ENCODE data around the gene CMSS1. TPM values are rescaled to one million over a fixed set of nuclear protein-coding genes. Genes with fewer than 3 reads are reported as not detected.

The CMSS1 gene
- polyA plus RNA-seq, 1 donor, result 20.2 TPM

DNA sequence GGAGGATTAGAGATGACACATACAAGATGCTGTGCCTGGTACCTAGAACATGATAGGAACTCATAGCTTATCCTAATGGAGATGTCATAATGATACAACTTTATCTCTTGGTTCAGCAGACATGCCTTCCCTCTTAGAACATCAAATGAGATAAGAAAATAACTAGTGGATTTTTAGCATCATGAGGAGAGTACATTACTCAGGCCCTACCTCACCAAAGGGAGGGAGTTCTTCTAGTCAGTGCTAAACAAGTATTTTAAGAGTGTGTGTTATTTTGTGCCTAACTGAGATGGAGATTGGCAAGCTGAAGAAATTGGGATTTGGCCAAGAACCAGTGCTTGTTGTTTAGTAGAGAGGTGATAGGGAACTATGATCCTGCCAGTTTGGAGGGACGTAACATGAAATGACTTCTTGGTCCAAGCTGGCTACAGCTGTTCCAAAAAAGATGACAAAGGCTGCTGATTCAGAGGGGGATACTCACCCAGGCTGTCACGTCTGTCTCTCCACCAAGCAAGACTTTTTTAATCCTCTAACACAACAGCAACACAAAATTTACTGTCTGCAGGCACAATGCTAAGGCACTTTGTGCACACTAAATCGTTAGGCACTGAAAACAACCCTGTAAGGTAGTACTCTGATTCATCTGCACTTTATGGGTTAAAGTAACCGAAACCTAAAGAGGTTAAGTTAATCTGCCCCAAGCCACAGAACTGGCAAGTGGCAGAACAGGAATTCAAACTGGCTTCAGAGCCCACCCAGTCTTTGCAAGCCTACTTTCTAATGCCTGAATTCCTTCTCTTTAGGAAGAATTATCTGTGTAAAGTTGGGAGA lies 126.5 kb downstream of the CMSS1 start:
- DNase-seq, result peak in 1 of 2 donors; percentile 2
- WGBS (ENCODE audit: insufficient coverage, low lambda C conversion rate), result no CpG with 5 or more reads among the region's 4 CpGs
- H3K27me3 ChIP-seq (ENCODE audit: control insufficient read depth, insufficient read depth, low read length), result no peaks in the 10 kb centered on the region
- H3K4me3 ChIP-seq (ENCODE audit: low read length), result no peak overlapping the region
- H3K36me3 ChIP-seq (ENCODE audit: control insufficient read depth, insufficient read depth, low read length), result no peaks in the 10 kb centered on the region
- H3K9me3 ChIP-seq (ENCODE audit: control insufficient read depth, low read depth, low read length), result no peaks in the 10 kb centered on the region
- H3K27ac ChIP-seq (ENCODE audit: low read length), result no peak overlapping the region
- H3K4me1 ChIP-seq (ENCODE audit: control insufficient read depth, insufficient read depth, low read length), result peaks cover 18% of the 10 kb centered on the region

DNA sequence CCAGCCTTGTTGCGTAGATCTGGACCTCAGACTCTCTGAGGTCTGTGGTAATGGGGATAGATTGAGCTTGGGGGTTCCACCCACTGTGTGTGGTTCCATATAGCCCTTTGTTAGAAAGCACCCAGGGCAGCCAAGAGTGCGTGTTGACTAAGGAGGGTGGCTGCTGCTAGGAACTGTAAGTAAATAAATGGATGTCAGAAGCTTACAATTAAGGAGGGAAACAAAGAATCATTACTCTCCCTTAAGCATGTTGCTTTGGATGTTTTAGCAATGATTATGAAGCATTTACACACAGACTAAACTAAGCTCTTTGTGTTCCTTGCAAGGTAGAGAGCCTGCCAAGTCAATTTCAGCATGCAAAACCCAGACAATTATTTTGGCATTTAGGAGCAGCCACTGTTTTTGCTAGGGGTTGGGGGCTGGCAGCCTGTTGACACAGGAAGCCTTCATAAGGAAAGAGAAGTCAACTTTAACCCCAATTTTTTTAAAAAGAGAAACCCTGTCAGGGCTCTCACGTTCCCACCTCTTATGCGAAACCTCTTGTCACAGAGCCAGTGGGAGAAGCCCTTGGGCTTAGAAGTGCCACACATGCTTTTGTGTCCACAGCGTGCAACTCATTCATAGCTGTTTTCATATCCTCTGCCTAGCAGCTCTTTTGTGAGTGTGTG lies 127.8 kb downstream of the CMSS1 start:
- WGBS (ENCODE audit: insufficient coverage, low lambda C conversion rate), result 0% methylated on average over 1 of the region's 5 CpGs
- H3K4me1 ChIP-seq (ENCODE audit: control insufficient read depth, insufficient read depth, low read length), result peaks cover 24% of the 10 kb centered on the region
- H3K27ac ChIP-seq (ENCODE audit: low read length), result peak overlapping the region; percentile 42
- H3K4me3 ChIP-seq (ENCODE audit: low read length), result no peak overlapping the region
- H3K9me3 ChIP-seq (ENCODE audit: control insufficient read depth, low read depth, low read length), result no peaks in the 10 kb centered on the region
- H3K36me3 ChIP-seq (ENCODE audit: control insufficient read depth, insufficient read depth, low read length), result no peaks in the 10 kb centered on the region
- no peaks in the 10 kb centered on the region for H3K27me3 ChIP-seq (ENCODE audit: control insufficient read depth, insufficient read depth, low read length)
- peak in 1 of 2 donors; percentile 64 for DNase-seq

DNA sequence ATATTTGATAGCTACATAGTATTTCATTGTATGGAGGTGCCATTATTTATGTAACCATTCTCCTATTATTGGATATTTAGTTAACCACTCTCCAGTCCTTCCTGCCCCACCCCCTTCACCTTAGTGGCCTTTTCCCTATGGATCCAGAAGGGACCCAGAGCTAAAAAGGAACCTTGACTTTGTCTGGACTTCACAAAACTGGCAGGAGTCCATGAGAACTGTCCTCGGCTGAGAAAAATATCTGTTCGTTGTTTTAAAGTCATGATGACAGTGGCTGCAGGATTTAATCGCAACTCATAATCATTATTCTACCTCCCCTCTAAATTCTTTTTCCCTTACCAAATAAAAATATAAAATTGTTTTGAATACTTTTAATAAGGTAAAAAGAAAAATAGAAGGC lies 129.7 kb downstream of the CMSS1 start:
- no peaks in the 10 kb centered on the region for H3K27me3 ChIP-seq (ENCODE audit: control insufficient read depth, insufficient read depth, low read length)
- H3K27ac ChIP-seq (ENCODE audit: low read length), result no peak overlapping the region
- H3K4me1 ChIP-seq (ENCODE audit: control insufficient read depth, insufficient read depth, low read length), result peaks cover 24% of the 10 kb centered on the region
- DNase-seq, result no peak
- no peak overlapping the region for H3K4me3 ChIP-seq (ENCODE audit: low read length)
- WGBS (ENCODE audit: insufficient coverage, low lambda C conversion rate), result 100% methylated on average over 1 of the region's 3 CpGs
- no peaks in the 10 kb centered on the region for H3K36me3 ChIP-seq (ENCODE audit: control insufficient read depth, insufficient read depth, low read length)
- no peaks in the 10 kb centered on the region for H3K9me3 ChIP-seq (ENCODE audit: control insufficient read depth, low read depth, low read length)

DNA sequence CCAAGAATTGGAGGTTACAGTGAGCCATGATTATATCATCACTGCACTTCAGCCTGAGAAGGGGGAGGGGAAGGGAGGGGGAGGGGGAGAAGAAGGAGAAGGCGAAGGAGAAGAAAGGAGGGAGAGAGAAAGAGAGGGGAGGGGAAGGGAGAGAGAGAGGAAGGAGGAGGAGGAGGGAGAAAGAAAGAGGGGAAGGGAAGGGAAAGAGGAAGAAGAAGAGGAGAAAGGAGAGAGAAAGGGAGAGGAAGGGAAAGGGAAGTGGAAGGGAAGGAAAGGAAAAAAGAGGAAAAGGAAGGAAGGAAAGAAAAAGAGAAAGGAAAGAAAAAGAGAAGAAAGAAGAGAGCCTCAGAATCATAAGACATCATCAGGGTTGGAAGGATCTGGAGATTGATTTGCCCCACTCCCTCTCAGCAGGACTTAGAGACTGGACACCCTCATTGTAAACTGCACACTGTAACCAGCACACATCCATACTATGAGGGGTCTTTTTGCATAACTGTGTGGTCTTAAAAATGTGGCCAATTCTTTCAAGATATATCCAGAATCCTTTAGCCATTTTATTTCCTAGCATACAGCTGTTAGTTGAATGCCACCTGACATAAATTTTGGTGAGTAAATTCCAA lies 130.9 kb downstream of the CMSS1 start:
- 100% methylated on average over 1 of the region's 1 CpG for WGBS (ENCODE audit: insufficient coverage, low lambda C conversion rate)
- Histone ChIP-seq H3K9me3 (ENCODE audit: control insufficient read depth, low read depth, low read length) (no peaks in the 10 kb centered on the region), H3K36me3 (ENCODE audit: control insufficient read depth, insufficient read depth, low read length) (no peaks in the 10 kb centered on the region), H3K27ac (ENCODE audit: low read length) (no peak overlapping the region), H3K4me1 (ENCODE audit: control insufficient read depth, insufficient read depth, low read length) (peaks cover 24% of the 10 kb centered on the region), H3K27me3 (ENCODE audit: control insufficient read depth, insufficient read depth, low read length) (no peaks in the 10 kb centered on the region), H3K4me3 (ENCODE audit: low read length) (no peak overlapping the region)
- DNase-seq, result peak in 1 of 2 donors; percentile 1

DNA sequence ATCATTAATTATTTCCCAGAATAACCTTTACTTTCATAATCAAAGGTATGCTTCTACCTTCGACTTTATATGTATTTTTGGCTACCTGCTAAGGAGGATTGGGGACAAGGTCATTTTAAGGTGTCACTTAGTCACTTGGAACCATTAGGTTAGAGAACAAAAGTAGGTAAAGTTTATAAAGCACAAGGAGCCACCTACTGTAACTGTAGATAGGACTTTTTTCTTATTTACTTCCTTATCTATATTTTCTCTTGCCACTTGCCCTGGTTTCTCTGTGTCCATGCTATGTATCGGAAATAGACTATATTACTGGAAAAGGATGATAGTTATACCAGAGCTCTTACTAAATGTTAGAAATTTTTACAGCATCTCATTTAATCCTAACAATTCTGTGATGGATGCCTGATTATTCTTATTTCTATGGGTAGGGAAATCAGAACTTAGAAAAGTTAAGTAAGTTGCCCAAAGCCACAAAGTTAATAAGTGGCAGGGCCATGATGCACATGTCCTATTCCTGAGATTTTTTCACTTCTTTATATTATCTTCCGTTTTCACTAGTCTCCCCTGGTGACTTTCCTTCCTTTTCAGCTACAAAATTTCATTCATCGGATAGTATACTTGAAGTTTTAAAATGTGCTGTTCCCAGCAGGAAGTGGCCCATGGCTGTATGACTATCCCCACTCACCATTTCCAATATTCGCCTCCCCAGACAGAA lies 132.5 kb downstream of the CMSS1 start:
- no peak overlapping the region for H3K4me3 ChIP-seq (ENCODE audit: low read length)
- H3K27ac ChIP-seq (ENCODE audit: low read length), result peak overlapping the region; percentile 4
- H3K36me3 ChIP-seq (ENCODE audit: control insufficient read depth, insufficient read depth, low read length), result no peaks in the 10 kb centered on the region
- H3K4me1 ChIP-seq (ENCODE audit: control insufficient read depth, insufficient read depth, low read length), result peaks cover 20% of the 10 kb centered on the region
- no peaks in the 10 kb centered on the region for H3K9me3 ChIP-seq (ENCODE audit: control insufficient read depth, low read depth, low read length)
- WGBS (ENCODE audit: insufficient coverage, low lambda C conversion rate), result 94% methylated on average over 2 of the region's 5 CpGs
- peak in 1 of 2 donors; percentile 39 for DNase-seq
- no peaks in the 10 kb centered on the region for H3K27me3 ChIP-seq (ENCODE audit: control insufficient read depth, insufficient read depth, low read length)

DNA sequence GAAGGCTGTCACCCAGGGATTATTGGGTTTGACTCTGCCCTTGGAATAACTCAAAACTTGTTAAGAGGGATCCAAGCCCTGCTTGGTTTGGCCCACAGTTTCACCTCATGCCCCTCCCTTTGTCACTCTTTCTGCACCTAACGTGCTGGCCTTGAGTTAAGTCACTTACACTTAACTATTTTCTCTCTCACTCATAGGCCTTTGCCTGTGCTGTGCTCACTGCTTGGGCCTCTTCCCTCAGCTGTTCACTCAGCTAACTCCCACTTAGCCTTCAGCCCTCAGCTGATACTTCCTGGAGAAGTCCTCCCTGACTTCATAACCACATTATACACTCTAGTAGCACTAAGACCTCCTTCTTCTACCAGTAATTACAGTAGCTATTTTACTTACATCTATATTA lies 133.3 kb downstream of the CMSS1 start:
- no peaks in the 10 kb centered on the region for H3K36me3 ChIP-seq (ENCODE audit: control insufficient read depth, insufficient read depth, low read length)
- no peaks in the 10 kb centered on the region for H3K27me3 ChIP-seq (ENCODE audit: control insufficient read depth, insufficient read depth, low read length)
- no peaks in the 10 kb centered on the region for H3K9me3 ChIP-seq (ENCODE audit: control insufficient read depth, low read depth, low read length)
- H3K4me1 ChIP-seq (ENCODE audit: control insufficient read depth, insufficient read depth, low read length), result peaks cover 12% of the 10 kb centered on the region
- DNase-seq, result peak in 1 of 2 donors; percentile 2
- WGBS (ENCODE audit: insufficient coverage, low lambda C conversion rate), result no CpG with 5 or more reads among the region's 1 CpG
- no peak overlapping the region for H3K4me3 ChIP-seq (ENCODE audit: low read length)
- H3K27ac ChIP-seq (ENCODE audit: low read length), result no peak overlapping the region

DNA sequence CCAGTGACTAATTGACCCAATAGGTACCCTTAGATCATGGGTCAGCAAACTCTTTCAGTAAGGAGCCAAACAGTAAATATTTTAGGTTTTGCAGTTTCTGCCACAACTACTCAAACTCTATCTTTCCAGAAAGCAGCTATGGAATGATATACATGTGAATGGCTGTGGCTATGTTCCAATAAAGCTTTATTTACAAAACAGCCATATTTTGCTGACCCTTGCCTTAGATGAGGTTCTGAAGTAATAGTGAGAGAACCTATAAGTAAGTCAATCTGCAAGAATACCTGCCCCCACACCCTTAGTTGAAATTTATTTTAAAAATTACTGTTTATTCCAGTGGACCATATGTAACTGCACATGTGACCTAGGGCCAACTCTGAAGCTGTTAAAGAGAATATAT lies 134.0 kb downstream of the CMSS1 start:
- Histone ChIP-seq H3K9me3 (ENCODE audit: control insufficient read depth, low read depth, low read length) (no peaks in the 10 kb centered on the region), H3K4me3 (ENCODE audit: low read length) (no peak overlapping the region), H3K27me3 (ENCODE audit: control insufficient read depth, insufficient read depth, low read length) (no peaks in the 10 kb centered on the region), H3K4me1 (ENCODE audit: control insufficient read depth, insufficient read depth, low read length) (peaks cover 7% of the 10 kb centered on the region), H3K36me3 (ENCODE audit: control insufficient read depth, insufficient read depth, low read length) (no peaks in the 10 kb centered on the region), H3K27ac (ENCODE audit: low read length) (no peak overlapping the region)
- no peak for DNase-seq

DNA sequence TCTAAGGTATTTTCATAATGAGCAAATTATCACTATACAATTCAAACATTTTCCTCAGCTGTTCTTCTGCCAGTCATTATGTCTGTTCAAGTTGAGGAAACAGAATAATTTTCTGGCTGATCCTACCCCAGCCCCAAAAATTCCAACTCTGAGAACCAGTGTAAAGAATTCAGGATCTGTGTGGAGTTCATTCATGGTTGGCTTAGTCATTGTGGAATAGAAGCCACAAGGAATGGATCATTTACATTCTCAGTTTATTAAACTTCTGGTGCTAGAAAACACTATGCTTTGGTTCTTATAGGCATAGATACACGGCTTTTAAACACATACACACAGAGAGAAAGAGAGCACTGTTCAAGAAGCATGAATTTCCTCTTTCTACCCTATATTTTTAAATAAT lies 134.6 kb downstream of the CMSS1 start:
- Histone ChIP-seq H3K36me3 (ENCODE audit: control insufficient read depth, insufficient read depth, low read length) (no peaks in the 10 kb centered on the region), H3K27me3 (ENCODE audit: control insufficient read depth, insufficient read depth, low read length) (no peaks in the 10 kb centered on the region), H3K27ac (ENCODE audit: low read length) (no peak overlapping the region), H3K4me1 (ENCODE audit: control insufficient read depth, insufficient read depth, low read length) (peaks cover 7% of the 10 kb centered on the region), H3K4me3 (ENCODE audit: low read length) (no peak overlapping the region), H3K9me3 (ENCODE audit: control insufficient read depth, low read depth, low read length) (no peaks in the 10 kb centered on the region)
- WGBS (ENCODE audit: insufficient coverage, low lambda C conversion rate), result no CpG with 5 or more reads among the region's 1 CpG
- no peak for DNase-seq

DNA sequence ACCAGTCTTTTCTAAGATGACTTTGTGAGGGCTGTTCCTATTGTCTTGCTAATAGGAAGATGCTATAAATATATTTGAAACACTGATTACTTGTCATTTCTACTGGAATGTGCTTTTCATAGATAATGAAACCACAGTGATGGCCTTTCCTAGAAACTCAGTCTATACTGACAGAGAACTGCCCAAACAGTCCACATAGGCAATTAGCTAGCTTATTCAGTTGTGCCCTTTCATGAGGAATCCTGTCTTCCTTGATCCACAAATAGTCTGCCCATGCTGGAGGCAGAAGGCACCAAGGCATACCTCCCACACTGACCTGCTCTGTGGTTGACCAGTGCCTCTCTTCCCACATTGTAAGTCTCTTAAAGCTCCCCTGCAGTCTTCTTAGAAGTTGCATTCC lies 135.9 kb downstream of the CMSS1 start:
- no peak for DNase-seq
- Histone ChIP-seq H3K9me3 (ENCODE audit: control insufficient read depth, low read depth, low read length) (no peaks in the 10 kb centered on the region), H3K27ac (ENCODE audit: low read length) (no peak overlapping the region), H3K4me3 (ENCODE audit: low read length) (no peak overlapping the region), H3K4me1 (ENCODE audit: control insufficient read depth, insufficient read depth, low read length) (peaks cover 7% of the 10 kb centered on the region), H3K36me3 (ENCODE audit: control insufficient read depth, insufficient read depth, low read length) (no peaks in the 10 kb centered on the region), H3K27me3 (ENCODE audit: control insufficient read depth, insufficient read depth, low read length) (no peaks in the 10 kb centered on the region)

DNA sequence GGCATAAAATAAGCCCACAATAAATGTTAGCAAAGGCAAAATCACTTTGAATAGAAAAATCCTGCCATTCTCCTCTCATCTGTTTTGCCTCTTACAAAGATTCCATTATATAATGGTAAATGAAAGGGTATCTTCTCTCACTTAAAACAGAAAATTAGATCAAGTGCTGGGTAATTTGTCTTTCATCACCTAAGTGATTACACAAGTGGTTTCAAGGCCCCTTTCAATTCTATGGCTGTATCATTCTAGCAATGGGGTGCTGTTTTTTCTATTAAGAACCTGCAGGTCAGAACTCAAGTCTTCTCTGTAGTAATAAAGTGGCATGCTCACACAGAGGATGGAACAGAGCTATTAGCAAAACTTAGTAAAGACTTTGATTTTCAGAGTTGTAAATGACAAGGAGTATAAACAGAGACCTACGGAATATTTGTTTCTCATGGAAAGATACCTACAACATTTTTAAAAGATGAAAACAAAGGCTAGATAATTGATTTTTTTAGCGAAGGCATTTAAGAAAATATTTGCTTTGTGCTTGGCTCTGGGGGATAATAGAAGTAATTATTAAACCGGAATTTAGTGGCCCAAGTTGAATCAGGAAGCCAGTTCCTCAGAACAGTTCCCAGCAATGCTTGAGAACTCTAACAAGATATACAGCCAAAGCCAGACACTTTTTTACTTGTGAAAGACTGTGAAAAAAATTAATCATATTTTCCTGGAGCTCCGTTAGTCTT lies 137.4 kb downstream of the CMSS1 start:
- peaks cover under 1% of the 10 kb centered on the region for H3K4me1 ChIP-seq (ENCODE audit: control insufficient read depth, insufficient read depth, low read length)
- WGBS (ENCODE audit: insufficient coverage, low lambda C conversion rate), result 63% methylated on average over 1 of the region's 4 CpGs
- DNase-seq, result peak in 1 of 2 donors; percentile 3
- no peaks in the 10 kb centered on the region for H3K36me3 ChIP-seq (ENCODE audit: control insufficient read depth, insufficient read depth, low read length)
- no peaks in the 10 kb centered on the region for H3K27me3 ChIP-seq (ENCODE audit: control insufficient read depth, insufficient read depth, low read length)
- H3K9me3 ChIP-seq (ENCODE audit: control insufficient read depth, low read depth, low read length), result no peaks in the 10 kb centered on the region
- no peak overlapping the region for H3K4me3 ChIP-seq (ENCODE audit: low read length)
- no peak overlapping the region for H3K27ac ChIP-seq (ENCODE audit: low read length)
